ENCODE results near the gene UBA5.

- TF ChIP-seq CTCF (IDR thresholded peaks at IDR 0.05; ENCODE audit: low read length) (no peak), EZH2 (optimal IDR thresholded peaks at IDR 0.05; ENCODE audit: low read depth, low read length) (no peak), EZH2phosphoT487 (IDR thresholded peaks at IDR 0.05; ENCODE audit: low read length) (no peak)
Observed at GRCh38 chr3:132643366-132643765, 16.8 kb upstream of the UBA5 start.
